Breast epithelium (tissue), 3 donors: ENCODE measurements around the gene TNMD.

Experiments
- CTCF ChIP-seq, 3 donors: fragments of 450-650 bp; IDR thresholded peaks; one replicate each; pipeline ENCODE4 v1.5.1; 2016 to 2017; ENCODE audit warnings: antibody characterized with exemption in 3 of 3, mild to moderate bottlenecking in 3 of 3, moderate library complexity in 3 of 3
- POLR2A ChIP-seq: fragments of 450-650 bp; IDR thresholded peaks from one replicate; pipeline ENCODE4 v1.6.1; 2016; ENCODE audit warnings: antibody characterized with exemption, mild to moderate bottlenecking, moderate library complexity
- POLR2AphosphoS5 ChIP-seq, 3 donors: sonication (generic); formaldehyde crosslinking; IDR thresholded peaks; one replicate each; pipeline ENCODE4 v1.6.1; 2017; ENCODE audit warnings: antibody characterized with exemption in 3 of 3

- TF ChIP-seq POLR2A (no peak), CTCF (IDR thresholded peaks at IDR 0.05) (no peak), POLR2AphosphoS5 (IDR thresholded peaks at IDR 0.05) (no peak)
These were observed 11.9 kb downstream of the TNMD start for GRCh38 chrX:100596601-100597000.
